Measurements from ENCODE around the gene MRTFB.
"Not testable (repeated sequence)": the region's sequence is repeated elsewhere in the genome, so short reads cannot be mapped to it uniquely, and the experiment has no call there.

MRTFB gene

GRCh38 chr16:14070877-14071575 is at the start of gene MRTFB:
Gene MRTFB (plus strand): TSS chr16:14071319. CDS start chr16:14140607, 69,288 bp downstream.
- DNase-seq = peak; percentile 79

- DNase-seq = not testable (repeated sequence)
These were observed 47.6 kb upstream of the MRTFB start for GRCh38 chr16:14023526-14023925.

- DNase-seq = no peak
These were observed 46.8 kb upstream of the MRTFB start for GRCh38 chr16:14024283-14024682.

GRCh38 chr16:14026572-14027285 is 44.4 kb upstream of the MRTFB start:
- no peak for DNase-seq

GRCh38 chr16:14028202-14028601 is 42.9 kb upstream of the MRTFB start:
- DNase-seq = no peak

GRCh38 chr16:14029658-14030057 is 41.5 kb upstream of the MRTFB start:
- no peak for DNase-seq

GRCh38 chr16:14035092-14035491 is 36.0 kb upstream of the MRTFB start:
- no peak for DNase-seq

- no peak for DNase-seq
These were observed 34.2 kb upstream of the MRTFB start for GRCh38 chr16:14036889-14037288.

- DNase-seq = no peak
These were observed 33.2 kb upstream of the MRTFB start for GRCh38 chr16:14037960-14038359.

- DNase-seq = no peak
These were observed 30.0 kb upstream of the MRTFB start for GRCh38 chr16:14041164-14041563.

GRCh38 chr16:14042706-14043105 is 28.4 kb upstream of the MRTFB start:
- DNase-seq = no peak

- DNase-seq = no peak
These were observed 27.8 kb upstream of the MRTFB start for GRCh38 chr16:14043278-14043677.

- DNase-seq = no peak
These were observed 27.3 kb upstream of the MRTFB start for GRCh38 chr16:14043793-14044192.

GRCh38 chr16:14047121-14047859 is 23.8 kb upstream of the MRTFB start:
- not testable (repeated sequence) for DNase-seq

- no peak for DNase-seq
These were observed 20.7 kb upstream of the MRTFB start for GRCh38 chr16:14050291-14051027.

GRCh38 chr16:14051103-14051729 is 19.9 kb upstream of the MRTFB start:
- DNase-seq = no peak

GRCh38 chr16:14056970-14057369 is 14.1 kb upstream of the MRTFB start:
- DNase-seq = no peak

GRCh38 chr16:14057878-14058382 is 13.2 kb upstream of the MRTFB start:
- no peak for DNase-seq

- DNase-seq = peak; percentile 9
These were observed 9.3 kb upstream of the MRTFB start for GRCh38 chr16:14061732-14062259.

GRCh38 chr16:14062261-14062660 is 8.9 kb upstream of the MRTFB start:
- DNase-seq = no peak

GRCh38 chr16:14063618-14064581 is 7.2 kb upstream of the MRTFB start:
- DNase-seq = no peak
